ENCODE results near the gene CCDC112.
"Not testable (repeated sequence)": the region's sequence is repeated elsewhere in the genome, so short reads cannot be mapped to it uniquely, and the experiment has no call there.

The CCDC112 gene

GRCh38 chr5:115257981-115258380 lies 38.5 kb downstream of the CCDC112 start:
- DNase-seq, result no peak

GRCh38 chr5:115249379-115249778 lies 47.1 kb downstream of the CCDC112 start:
- DNase-seq, result not testable (repeated sequence)

GRCh38 chr5:115246361-115246991 lies 50.0 kb downstream of the CCDC112 start:
- DNase-seq, result peak; percentile 44

GRCh38 chr5:115243412-115243811 lies 53.0 kb downstream of the CCDC112 start:
- DNase-seq, result no peak

- no peak for DNase-seq
Observed at GRCh38 chr5:115241881-115242642, 54.4 kb downstream of the CCDC112 start.

- DNase-seq, result no peak
Observed at GRCh38 chr5:115237066-115237465, 59.4 kb downstream of the CCDC112 start.

GRCh38 chr5:115236599-115236998 lies 59.9 kb downstream of the CCDC112 start:
- DNase-seq, result no peak

- DNase-seq, result no peak
Observed at GRCh38 chr5:115231598-115231997, 64.9 kb downstream of the CCDC112 start.

- no peak for DNase-seq
Observed at GRCh38 chr5:115229606-115230005, 66.8 kb downstream of the CCDC112 start.

GRCh38 chr5:115227281-115227680 lies 69.2 kb downstream of the CCDC112 start:
- DNase-seq, result no peak
